ENCODE data around the gene IGSF6. TPM values are rescaled to one million over a fixed set of nuclear protein-coding genes. Genes with fewer than 3 reads are reported as not detected.
"Not testable (repeated sequence)": the region's sequence is repeated elsewhere in the genome, so short reads cannot be mapped to it uniquely, and the experiment has no call there.

The IGSF6 gene
- polyA plus RNA-seq (ENCODE audit: insufficient read length in 12 of 12): 1 to 10 TPM in 10 of 12 donors, not detected in 2; 1.5 to 5.7 (median 2.6) TPM
- long read RNA-seq, donor 1, partial matches to known transcripts: 0 of 3 reads
- long read RNA-seq, donor 1, other reads (novel, unspliced or antisense): 0 of 3 reads
- long read RNA-seq, donor 2: 0 reads
- long read RNA-seq, donor 3: 0 reads
- long read RNA-seq, donor 4: 0 reads
- long read RNA-seq, donor 5, partial matches to known transcripts: 0 of 1 reads
- long read RNA-seq, donor 5, other reads (novel, unspliced or antisense): 0 of 1 reads
- long read RNA-seq, donor 6, partial matches to known transcripts: 0 of 1 reads
- long read RNA-seq, donor 6, other reads (novel, unspliced or antisense): 0 of 1 reads
- long read RNA-seq, donor 7, partial matches to known transcripts: 0 of 2 reads
- long read RNA-seq, donor 7, other reads (novel, unspliced or antisense): 0 of 2 reads
- long read RNA-seq, donor 8: 0 reads
- long read RNA-seq, donor 9: 0 reads
- long read RNA-seq, donor 10: 0 reads
- long read RNA-seq, donor 11: 0 reads

GRCh38 chr16:21652453-21652852 is at the start of gene IGSF6:
TSS of gene IGSF6 (minus strand) at chr16:21652608. CDS start at chr16:21652598, 10 bp downstream.
- DNase-seq: no peak

GRCh38 chr16:21701271-21701670 is 48.9 kb upstream of the IGSF6 start:
- DNase-seq: no peak

- DNase-seq: no peak
Measured at GRCh38 chr16:21698169-21699032, 46.0 kb upstream of the IGSF6 start.

- no peak for DNase-seq
Measured at GRCh38 chr16:21697032-21697431, 44.6 kb upstream of the IGSF6 start.

- DNase-seq: no peak
Measured at GRCh38 chr16:21694609-21695008, 42.2 kb upstream of the IGSF6 start.

- DNase-seq: not testable (repeated sequence)
Measured at GRCh38 chr16:21690967-21691366, 38.6 kb upstream of the IGSF6 start.

GRCh38 chr16:21689107-21689506 is 36.7 kb upstream of the IGSF6 start:
- no peak for DNase-seq

GRCh38 chr16:21685034-21685455 is 32.6 kb upstream of the IGSF6 start:
- DNase-seq: no peak

- no peak for DNase-seq
Measured at GRCh38 chr16:21684199-21684598, 31.8 kb upstream of the IGSF6 start.

GRCh38 chr16:21683184-21683583 is 30.8 kb upstream of the IGSF6 start:
- DNase-seq: no peak

GRCh38 chr16:21680714-21681113 is 28.3 kb upstream of the IGSF6 start:
- not testable (repeated sequence) for DNase-seq

GRCh38 chr16:21674456-21674855 is 22.0 kb upstream of the IGSF6 start:
- DNase-seq: not testable (repeated sequence)

GRCh38 chr16:21673469-21673868 is 21.1 kb upstream of the IGSF6 start:
- no peak for DNase-seq

GRCh38 chr16:21667575-21667974 is 15.2 kb upstream of the IGSF6 start:
- DNase-seq: no peak

GRCh38 chr16:21666772-21667171 is 14.4 kb upstream of the IGSF6 start:
- no peak for DNase-seq

- DNase-seq: no peak
Measured at GRCh38 chr16:21664801-21665492, 12.5 kb upstream of the IGSF6 start.

GRCh38 chr16:21663889-21664647 is 11.7 kb upstream of the IGSF6 start, which contains the start of gene OTOA:
TSS of gene OTOA (plus strand) at chr16:21663968. CDS start at chr16:21678515, 14,547 bp downstream.
- no peak for DNase-seq

- no peak for DNase-seq
Measured at GRCh38 chr16:21659124-21659523, 6.7 kb upstream of the IGSF6 start.

GRCh38 chr16:21656795-21657768 is 4.7 kb upstream of the IGSF6 start:
- peak; percentile 37 for DNase-seq

- no peak for DNase-seq
Measured at GRCh38 chr16:21654881-21655280, 2.5 kb upstream of the IGSF6 start.

Measured in muscle of arm (tissue), 14 donors.